Stomach smooth muscle (tissue), 2 donors: Measurements from ENCODE around the gene PPP6R3.

Experiments used
- H3K27ac ChIP-seq: one replicate; pipeline ENCODE4 v1.7.0; 2013; ENCODE audit warnings: mild to moderate bottlenecking, low read length, inconsistent platforms
- H3K27me3 ChIP-seq, 2 donors: one replicate each; pipeline ENCODE4 v1.7.0; 2013; ENCODE audit warnings: low read length in 2 of 2; ENCODE audit not compliant: insufficient read depth in 2 of 2, control insufficient read depth in 1 of 2
- H3K36me3 ChIP-seq, 2 donors: one replicate each; pipeline ENCODE4 v1.7.0; 2013; ENCODE audit warnings: low read length in 2 of 2; ENCODE audit not compliant: control insufficient read depth in 2 of 2, insufficient read depth in 2 of 2
- H3K4me1 ChIP-seq: one replicate; pipeline ENCODE4 v1.7.0; 2013; ENCODE audit warnings: low read length; ENCODE audit not compliant: control insufficient read depth, insufficient read depth
- H3K4me3 ChIP-seq, 2 donors: one replicate each; pipeline ENCODE4 v1.7.0; 2013; ENCODE audit warnings: low read length in 2 of 2
- H3K9ac ChIP-seq, 2 donors: one replicate each; pipeline ENCODE4 v1.7.0; 2013; ENCODE audit warnings: low read length in 2 of 2, mild to moderate bottlenecking in 1 of 2
- H3K9me3 ChIP-seq, 2 donors: one replicate each; pipeline ENCODE4 v1.7.0; 2013; ENCODE audit warnings: low read length in 2 of 2; ENCODE audit not compliant: control insufficient read depth in 2 of 2
- donor health status: healthy.
- donor health status: Pancreatic carcinoma.

Gene PPP6R3

DNA sequence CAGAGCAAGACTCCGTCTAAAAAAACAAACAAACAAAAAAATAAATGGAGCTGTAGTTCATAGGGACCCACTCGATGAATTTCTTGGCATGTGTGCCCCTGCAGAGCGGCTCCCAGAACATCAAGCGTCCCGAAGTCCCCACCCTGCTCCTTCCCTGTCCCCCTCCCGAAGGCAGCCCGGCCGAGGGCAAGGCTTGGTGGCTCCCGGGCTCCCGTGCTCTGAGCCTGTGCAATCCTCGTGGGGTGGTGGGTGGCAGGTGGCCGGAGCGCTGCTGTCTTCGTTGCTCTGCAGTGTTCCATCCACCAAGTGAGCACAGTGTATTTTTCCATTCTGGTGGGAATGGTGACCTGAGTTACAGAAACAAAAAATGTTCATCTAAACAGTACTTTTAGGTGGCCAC, 190.2 kb downstream of the PPP6R3 start:
- peaks cover 11 to 14% of the 10 kb centered on the region in 2 donors for H3K27me3 ChIP-seq
- H3K36me3 ChIP-seq, result no peaks in the 10 kb centered on the region
- H3K4me1 ChIP-seq, result no peaks in the 10 kb centered on the region
- H3K4me3 ChIP-seq, result no peak overlapping the region
- H3K9me3 ChIP-seq, result peaks cover 7 to 12% of the 10 kb centered on the region in 2 donors
- no peak overlapping the region for H3K9ac ChIP-seq
- H3K27ac ChIP-seq, result no peak overlapping the region

DNA sequence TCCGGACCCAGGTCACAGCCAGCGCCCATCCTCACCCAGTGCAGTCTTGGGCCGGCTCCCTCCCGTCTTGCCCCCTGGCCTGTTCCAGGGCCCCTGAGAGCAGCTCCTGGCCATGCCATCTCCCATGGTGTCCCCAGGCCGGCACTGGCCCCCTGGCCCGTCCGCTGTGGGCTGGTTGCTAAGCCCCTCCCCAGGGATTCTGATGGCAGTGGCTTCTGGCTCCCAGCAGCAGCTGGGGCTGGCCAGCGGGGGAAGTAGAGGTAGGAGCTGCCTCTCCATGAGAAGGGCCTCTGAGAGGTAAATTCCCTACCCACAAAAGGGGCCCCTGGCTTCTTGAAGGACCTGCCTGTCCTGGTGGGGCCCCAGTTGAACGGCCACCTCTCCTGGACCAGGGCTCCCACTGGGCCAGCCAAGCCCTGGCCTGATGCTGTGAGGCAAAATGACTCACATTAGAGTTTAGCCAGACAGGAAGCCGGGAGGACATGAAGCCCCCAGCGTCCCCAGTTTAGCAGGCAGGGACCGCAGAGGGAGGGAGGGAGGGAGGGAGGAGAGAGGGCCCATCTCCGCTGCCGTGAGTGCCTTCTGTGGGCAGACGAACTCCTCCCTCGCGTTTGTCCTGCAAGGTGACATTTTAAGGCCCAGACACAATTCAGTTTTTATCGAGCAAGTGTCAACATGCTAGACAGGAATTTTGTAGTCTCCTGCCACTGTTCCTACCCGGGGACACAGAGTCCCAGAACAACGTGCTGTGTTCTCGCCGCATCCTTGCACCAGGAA, 190.8 kb downstream of the PPP6R3 start:
- H3K27ac ChIP-seq, result no peak overlapping the region
- H3K27me3 ChIP-seq, result peaks cover 11 to 14% of the 10 kb centered on the region in 2 donors
- H3K4me3 ChIP-seq, result no peak overlapping the region
- H3K9me3 ChIP-seq, result peaks cover 7 to 12% of the 10 kb centered on the region in 2 donors
- H3K4me1 ChIP-seq, result no peaks in the 10 kb centered on the region
- H3K36me3 ChIP-seq, result no peaks in the 10 kb centered on the region
- no peak overlapping the region for H3K9ac ChIP-seq

DNA sequence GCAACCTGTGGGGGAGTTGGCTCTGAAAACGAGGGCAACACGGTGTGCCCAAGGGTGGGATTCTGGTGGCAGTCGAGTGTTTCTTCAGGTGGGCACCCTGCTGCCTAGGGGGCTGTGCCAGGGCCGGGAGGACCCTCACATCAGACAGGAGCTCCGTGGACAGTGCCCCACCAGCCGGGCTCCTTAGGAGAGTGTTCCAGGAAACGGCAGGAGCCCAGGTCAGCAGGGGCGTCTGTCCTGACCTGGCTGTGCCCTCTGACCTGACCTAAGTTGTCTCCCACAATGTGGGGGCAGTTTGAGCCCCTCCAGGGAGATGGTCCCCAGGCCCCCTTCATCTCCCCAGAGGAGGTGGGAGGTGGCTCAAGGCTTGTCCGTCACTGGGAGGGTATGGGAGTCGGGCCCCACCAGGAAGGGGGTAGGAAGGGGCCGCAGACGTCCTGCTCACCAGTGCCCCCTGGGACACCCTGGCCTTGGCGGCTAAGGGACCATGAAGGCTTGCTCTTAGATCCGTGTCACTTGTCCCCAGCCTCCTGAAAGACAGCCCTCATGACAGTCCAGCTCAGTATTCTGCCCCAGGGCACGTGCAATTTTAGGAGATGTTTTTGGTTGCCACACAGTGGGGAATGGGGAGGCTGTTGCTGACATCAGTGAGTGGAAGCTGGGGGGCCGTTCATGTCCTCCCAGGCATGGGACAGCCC, 191.6 kb downstream of the PPP6R3 start:
- Histone ChIP-seq H3K36me3 (no peaks in the 10 kb centered on the region), H3K9ac (no peak overlapping the region), H3K4me1 (no peaks in the 10 kb centered on the region), H3K4me3 (no peak overlapping the region), H3K9me3 (peaks cover 5 to 10% of the 10 kb centered on the region in 2 donors), H3K27ac (no peak overlapping the region), H3K27me3 (peaks cover 11 to 14% of the 10 kb centered on the region in 2 donors)

DNA sequence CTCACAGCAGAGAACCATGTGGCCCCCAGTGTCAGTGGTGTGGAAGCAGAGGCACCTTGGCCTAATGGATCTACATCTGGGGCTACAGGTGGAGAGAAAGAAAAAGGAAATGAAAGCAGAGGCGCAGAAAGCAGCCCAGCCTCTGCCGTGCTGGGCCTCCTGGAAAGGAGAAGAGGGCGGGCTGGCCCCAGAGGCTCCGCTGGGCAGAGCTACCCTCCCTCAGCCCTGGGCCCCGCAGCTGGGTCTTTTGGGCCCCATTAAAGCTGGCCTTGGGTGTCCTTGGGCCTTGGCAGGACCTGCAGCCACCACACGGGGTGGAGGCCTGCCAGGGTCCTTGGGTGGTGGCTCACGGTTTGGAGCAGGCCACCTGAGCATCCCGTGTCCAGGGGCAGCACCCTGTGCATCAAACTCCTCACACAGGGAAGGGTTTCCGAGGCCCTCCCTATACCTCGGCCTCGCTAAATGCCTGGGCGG, 192.2 kb downstream of the PPP6R3 start:
- no peaks in the 10 kb centered on the region for H3K4me1 ChIP-seq
- H3K27ac ChIP-seq, result no peak overlapping the region
- H3K9ac ChIP-seq, result no peak overlapping the region
- H3K4me3 ChIP-seq, result no peak overlapping the region
- peaks cover 11 to 14% of the 10 kb centered on the region in 2 donors for H3K27me3 ChIP-seq
- H3K9me3 ChIP-seq, result peaks cover 3 to 6% of the 10 kb centered on the region in 2 donors
- H3K36me3 ChIP-seq, result no peaks in the 10 kb centered on the region

DNA sequence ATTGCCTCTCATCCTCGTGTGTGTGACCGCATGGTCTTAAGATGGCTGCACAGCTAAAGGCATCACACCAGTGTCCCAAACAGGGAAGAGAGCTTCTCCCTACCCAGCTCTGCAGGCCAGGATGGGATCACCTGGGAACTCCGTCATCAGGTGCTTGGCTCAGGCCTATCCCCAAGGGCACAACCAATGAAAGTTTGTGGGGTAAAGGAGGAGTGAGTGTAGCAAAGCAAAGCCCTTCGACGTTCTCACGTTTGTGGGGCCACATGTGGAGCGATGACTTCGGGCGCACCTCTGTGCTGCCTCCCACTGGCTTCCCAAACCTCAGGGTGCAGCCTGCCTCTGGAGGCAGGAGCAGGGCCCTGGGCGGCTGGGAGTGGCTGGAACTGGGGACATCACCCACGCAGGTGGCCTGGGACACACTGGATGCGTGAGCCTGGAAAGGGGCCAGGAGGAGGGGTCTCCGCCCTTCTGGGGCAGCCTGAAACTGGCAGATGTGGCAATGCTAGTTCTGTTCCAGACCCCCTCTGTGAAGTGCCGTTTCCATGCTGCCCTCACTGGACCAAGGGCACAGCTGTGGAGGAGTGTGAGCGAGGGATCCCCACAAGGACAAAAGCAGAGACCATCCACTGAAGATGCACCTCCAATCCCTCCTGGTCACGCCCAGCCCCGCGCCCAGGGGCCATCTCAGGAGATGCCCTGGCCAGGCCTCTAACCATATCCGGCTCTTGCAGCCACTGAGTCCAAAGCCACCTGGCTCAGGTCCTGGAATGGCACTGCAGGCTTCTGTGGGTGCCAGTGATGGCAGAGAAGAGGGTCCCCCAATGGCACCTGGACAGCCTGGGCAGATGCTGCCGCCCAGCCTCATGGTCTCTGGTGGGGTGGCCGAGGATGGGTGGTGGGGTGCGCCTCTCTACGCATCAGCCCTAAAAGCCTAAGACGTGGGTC, 193.2 kb downstream of the PPP6R3 start:
- peaks cover 11 to 14% of the 10 kb centered on the region in 2 donors for H3K27me3 ChIP-seq
- no peak overlapping the region for H3K27ac ChIP-seq
- peaks cover 3 to 5% of the 10 kb centered on the region in 2 donors for H3K9me3 ChIP-seq
- H3K4me3 ChIP-seq, result no peak overlapping the region
- H3K4me1 ChIP-seq, result no peaks in the 10 kb centered on the region
- H3K36me3 ChIP-seq, result no peaks in the 10 kb centered on the region
- no peak overlapping the region for H3K9ac ChIP-seq

DNA sequence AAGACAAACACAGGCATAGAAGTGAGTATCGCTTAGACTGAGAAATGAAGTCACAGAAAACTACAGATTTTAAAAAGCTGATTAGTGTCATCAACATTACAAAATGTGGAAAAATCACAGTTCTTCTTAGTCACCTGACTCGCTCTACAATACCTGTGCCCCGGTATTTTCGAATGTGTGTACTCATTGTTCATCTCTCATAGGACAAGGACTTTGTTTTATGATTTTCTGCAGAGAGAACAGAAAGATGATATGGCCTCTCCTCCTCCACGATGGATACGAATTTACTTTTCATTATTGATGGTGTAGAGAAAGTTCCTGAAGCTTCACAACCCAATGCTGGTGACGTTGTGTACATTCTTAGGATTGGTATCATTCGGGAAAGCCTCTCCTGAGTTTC, 194.4 kb downstream of the PPP6R3 start:
- Histone ChIP-seq H3K27me3 (peaks cover 10 to 11% of the 10 kb centered on the region in 2 donors), H3K9ac (no peak overlapping the region), H3K4me1 (no peaks in the 10 kb centered on the region), H3K4me3 (no peak overlapping the region), H3K36me3 (no peaks in the 10 kb centered on the region), H3K9me3 (peaks cover 3 to 5% of the 10 kb centered on the region in 2 donors), H3K27ac (no peak overlapping the region)

DNA sequence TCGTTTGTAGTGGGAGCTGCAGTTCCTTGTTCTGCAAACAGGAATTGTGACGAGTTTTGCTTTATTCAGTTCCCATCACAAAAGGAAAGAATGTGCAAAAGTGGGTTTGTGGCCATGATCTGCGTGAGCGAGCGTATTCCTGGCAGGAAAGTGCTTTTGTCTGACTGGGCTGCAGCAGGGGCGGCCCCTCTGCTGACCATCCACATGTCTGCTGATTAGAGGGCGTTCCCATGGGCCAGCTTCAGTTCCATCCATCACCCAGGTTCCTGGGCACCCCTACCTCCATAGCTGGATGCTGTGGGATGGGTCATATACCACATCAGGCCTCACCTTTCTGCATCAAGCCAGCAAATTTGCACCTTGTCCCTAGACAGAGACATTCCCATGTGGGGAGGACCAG, 194.9 kb downstream of the PPP6R3 start:
- no peak overlapping the region for H3K4me3 ChIP-seq
- H3K9ac ChIP-seq, result no peak overlapping the region
- H3K9me3 ChIP-seq, result peaks cover 3 to 5% of the 10 kb centered on the region in 2 donors
- no peak overlapping the region for H3K27ac ChIP-seq
- no peaks in the 10 kb centered on the region for H3K36me3 ChIP-seq
- no peaks in the 10 kb centered on the region for H3K4me1 ChIP-seq
- peaks cover 8% of the 10 kb centered on the region in 2 donors for H3K27me3 ChIP-seq

DNA sequence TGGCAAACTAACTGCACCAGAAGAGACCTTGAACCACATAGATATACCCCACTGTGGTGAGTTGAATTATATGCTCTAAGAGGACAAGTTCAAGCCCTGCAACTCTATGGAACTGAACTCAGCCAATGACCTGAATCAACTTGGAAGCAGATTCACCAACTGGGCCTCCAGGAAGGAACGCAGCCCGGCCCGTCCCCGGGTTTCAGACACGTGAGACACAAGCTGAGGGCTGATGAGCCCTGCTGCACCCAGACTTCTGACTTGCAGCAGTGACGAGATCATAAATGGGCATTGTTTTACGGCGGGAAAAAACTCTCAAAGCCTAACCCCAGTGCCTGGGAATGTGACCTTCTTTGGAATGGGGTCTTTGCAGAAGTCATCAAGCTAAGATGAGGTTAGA, 195.3 kb downstream of the PPP6R3 start:
- peaks cover 8% of the 10 kb centered on the region in 2 donors for H3K27me3 ChIP-seq
- H3K4me1 ChIP-seq, result no peaks in the 10 kb centered on the region
- H3K9me3 ChIP-seq, result peaks cover 3 to 5% of the 10 kb centered on the region in 2 donors
- no peak overlapping the region for H3K27ac ChIP-seq
- no peak overlapping the region for H3K9ac ChIP-seq
- H3K4me3 ChIP-seq, result no peak overlapping the region
- no peaks in the 10 kb centered on the region for H3K36me3 ChIP-seq

DNA sequence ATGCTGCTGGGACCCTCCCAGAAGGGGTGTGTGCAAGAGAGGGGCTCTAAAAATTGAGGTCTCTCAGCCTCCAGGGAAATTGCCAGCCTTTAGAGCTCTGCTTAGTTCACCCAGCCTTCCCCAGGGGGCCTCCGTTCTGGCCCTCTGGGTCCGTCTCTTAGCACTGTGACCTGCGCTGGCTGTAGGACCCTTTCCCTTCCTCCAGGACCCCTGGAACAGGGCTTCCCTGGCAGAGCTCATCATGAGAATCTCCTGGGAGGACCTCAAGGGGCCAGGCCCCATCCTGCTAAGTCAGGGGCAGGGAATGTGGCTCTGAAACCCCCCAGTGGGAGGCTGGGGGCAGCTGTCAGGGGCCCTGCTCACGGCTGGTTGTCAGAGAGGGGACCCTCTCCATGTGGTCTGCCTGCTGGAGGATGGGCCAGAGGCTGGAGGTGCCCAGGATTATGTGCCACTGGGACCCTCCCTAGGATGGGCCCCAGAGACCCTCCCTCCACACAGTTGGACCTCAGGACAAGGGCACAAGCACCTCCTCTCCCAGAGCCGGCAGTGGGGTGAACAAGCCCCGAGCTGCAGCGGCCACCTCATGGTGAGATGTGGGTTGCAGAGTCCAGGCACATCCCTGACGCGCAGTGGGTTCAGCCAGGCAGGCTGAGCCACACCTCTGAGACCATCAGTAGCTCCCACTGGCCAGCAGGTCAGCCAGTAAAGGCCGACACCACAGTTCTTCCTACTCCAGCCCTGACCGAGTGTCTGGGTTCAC, 196.6 kb downstream of the PPP6R3 start:
- H3K9me3 ChIP-seq, result peaks cover 3 to 5% of the 10 kb centered on the region in 2 donors
- no peaks in the 10 kb centered on the region for H3K36me3 ChIP-seq
- H3K9ac ChIP-seq, result no peak overlapping the region
- peaks cover 6 to 8% of the 10 kb centered on the region in 2 donors for H3K27me3 ChIP-seq
- H3K4me1 ChIP-seq, result no peaks in the 10 kb centered on the region
- no peak overlapping the region for H3K4me3 ChIP-seq
- H3K27ac ChIP-seq, result no peak overlapping the region

DNA sequence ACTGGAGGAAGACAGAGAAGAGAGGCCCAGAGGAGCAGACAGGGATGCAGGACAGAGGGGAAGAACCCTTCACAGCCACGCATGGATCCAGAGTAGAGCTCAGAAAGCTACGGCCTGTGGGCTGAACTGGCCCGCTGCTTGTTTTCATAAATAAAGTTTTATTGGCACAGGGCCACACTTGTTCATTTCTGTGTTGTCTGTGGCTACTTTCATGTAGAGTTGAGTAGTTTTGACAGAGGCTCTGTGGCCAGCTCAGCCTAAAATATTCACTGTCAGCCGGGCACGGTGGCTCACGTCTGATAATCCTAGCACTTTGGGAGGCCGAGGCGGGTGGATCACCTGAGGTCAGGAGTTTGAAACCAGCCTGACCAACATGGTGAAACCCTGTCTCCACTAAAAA, 197.5 kb downstream of the PPP6R3 start:
- H3K27me3 ChIP-seq, result peaks cover 4 to 6% of the 10 kb centered on the region in 2 donors
- H3K27ac ChIP-seq, result no peak overlapping the region
- H3K4me1 ChIP-seq, result no peaks in the 10 kb centered on the region
- peaks cover 3 to 5% of the 10 kb centered on the region in 2 donors for H3K9me3 ChIP-seq
- no peak overlapping the region for H3K4me3 ChIP-seq
- H3K9ac ChIP-seq, result no peak overlapping the region
- no peaks in the 10 kb centered on the region for H3K36me3 ChIP-seq
